A549 (cell line): Measurements from ENCODE around the gene ARMH3.

Experiments
- CBX2 ChIP-seq: fragments of 200-600 bp; sonication (generic); IDR thresholded peaks from 2 replicates; pipeline ENCODE4 v1.6.1; 2016; ENCODE audit warnings: low read depth, mild to moderate bottlenecking, borderline replicate concordance
- CTCF ChIP-seq: fragments of >200 bp; sonication (Bioruptor Twin); formaldehyde crosslinking; IDR thresholded peaks from 3 replicates; pipeline ENCODE4 v1.5.1; 2016
- NR3C1 ChIP-seq: fragments of >200 bp; sonication (Bioruptor Twin); formaldehyde crosslinking; IDR thresholded peaks from 3 replicates; pipeline ENCODE4 v1.6.1; 2017

- TF ChIP-seq CTCF (no peak), CBX2 (no peak), NR3C1 (no peak)
Measured at GRCh38 chr10:101834341-101834740, 221.6 kb downstream of the ARMH3 start.
